ENCODE results near the gene CAPN15. TPM values are rescaled to one million over a fixed set of nuclear protein-coding genes. Genes with fewer than 3 reads are reported as not detected.

The CAPN15 gene
- total and polyA plus RNA-seq, 2 experiments from 2014 or later, result 5.4 to 68.0 TPM

- no peaks in the 10 kb centered on the region for H3K27me3 ChIP-seq (replicated peaks; ENCODE audit: insufficient read depth)
- H3K9me3 ChIP-seq (ENCODE audit: low read depth), result no peaks in the 10 kb centered on the region
- H3K4me3 ChIP-seq, result peak overlapping the region; percentile 76
- H3K79me2 ChIP-seq (ENCODE audit: insufficient read depth), result peaks cover 44% of the 10 kb centered on the region
- H4K20me1 ChIP-seq (ENCODE audit: insufficient read depth), result no peaks in the 10 kb centered on the region
- WGBS, 2 experiments (ENCODE audit: low coverage in 1 of 2, low lambda C conversion rate in 2 of 2, missing lambda C conversion rate in 2 of 2), result 4 to 5% methylated on average over 26 of the region's 26 CpGs
- no peaks in the 10 kb centered on the region for H3K9me2 ChIP-seq (ENCODE audit: insufficient read depth)
- H3K27ac ChIP-seq, result peak overlapping the region; percentile 94
- DNase-seq, result peak; percentile 75
- H3F3A ChIP-seq (ENCODE audit: insufficient read depth), result peaks cover 31% of the 10 kb centered on the region
- peak overlapping the region; percentile 81 for H3K9ac ChIP-seq
- peak overlapping the region; percentile 82 for H3K4me2 ChIP-seq (ENCODE audit: unreplicated experiment)
- TF ChIP-seq EZH2 (IDR thresholded peaks at IDR 0.05; ENCODE audit: insufficient read depth, poor library complexity, severe bottlenecking) (no peak), EZH2phosphoT487 (IDR thresholded peaks at IDR 0.05; ENCODE audit: insufficient read depth, low read depth) (no peak)
- H2AFZ ChIP-seq, result no peak overlapping the region
- H3K36me3 ChIP-seq (ENCODE audit: low read depth), result no peaks in the 10 kb centered on the region
- H3K4me1 ChIP-seq (ENCODE audit: insufficient read depth), result peaks cover 34% of the 10 kb centered on the region
- in situ Hi-C loops (cut with MboI), result no loop called here
Observed at GRCh38 chr16:526181-527014, 1.1 kb upstream of the CAPN15 start.

GRCh38 chr16:528111-529011 is 849 bp downstream of the CAPN15 start:
- H3K4me2 ChIP-seq (ENCODE audit: unreplicated experiment), result peak overlapping the region; percentile 92
- no peak for TF ChIP-seq EZH2 (IDR thresholded peaks at IDR 0.05; ENCODE audit: insufficient read depth, poor library complexity, severe bottlenecking)
- TF ChIP-seq EZH2phosphoT487 (IDR thresholded peaks at IDR 0.05; ENCODE audit: insufficient read depth, low read depth), result no peak
- H3K79me2 ChIP-seq (ENCODE audit: insufficient read depth), result peaks cover 64% of the 10 kb centered on the region
- H3K36me3 ChIP-seq (ENCODE audit: low read depth), result no peaks in the 10 kb centered on the region
- in situ Hi-C loops (cut with MboI), result no loop called here
- H3K27me3 ChIP-seq (replicated peaks; ENCODE audit: insufficient read depth), result no peaks in the 10 kb centered on the region
- H4K20me1 ChIP-seq (ENCODE audit: insufficient read depth), result no peaks in the 10 kb centered on the region
- no peaks in the 10 kb centered on the region for H3K9me2 ChIP-seq (ENCODE audit: insufficient read depth)
- H3K4me3 ChIP-seq, result peak overlapping the region; percentile 86
- peaks cover 34% of the 10 kb centered on the region for H3K4me1 ChIP-seq (ENCODE audit: insufficient read depth)
- peak; percentile 91 for DNase-seq
- WGBS, 2 experiments (ENCODE audit: low coverage in 1 of 2, low lambda C conversion rate in 2 of 2, missing lambda C conversion rate in 2 of 2), result 1 to 2% methylated on average over 33 to 36 of the region's 55 CpGs
- H2AFZ ChIP-seq, result no peak overlapping the region
- H3K9ac ChIP-seq, result peak overlapping the region; percentile 83
- H3K27ac ChIP-seq, result peak overlapping the region; percentile 85
- no peaks in the 10 kb centered on the region for H3K9me3 ChIP-seq (ENCODE audit: low read depth)
- H3F3A ChIP-seq (ENCODE audit: insufficient read depth), result peaks cover 31% of the 10 kb centered on the region

- Histone ChIP-seq H3F3A (ENCODE audit: insufficient read depth) (peaks cover 31% of the 10 kb centered on the region), H3K4me1 (ENCODE audit: insufficient read depth) (peaks cover 31% of the 10 kb centered on the region), H3K27me3 (replicated peaks; ENCODE audit: insufficient read depth) (no peaks in the 10 kb centered on the region), H4K20me1 (ENCODE audit: insufficient read depth) (no peaks in the 10 kb centered on the region), H3K4me3 (peak overlapping the region; percentile 86), H3K27ac (peak overlapping the region; percentile 85), H3K9me2 (ENCODE audit: insufficient read depth) (no peaks in the 10 kb centered on the region), H3K9me3 (ENCODE audit: low read depth) (no peaks in the 10 kb centered on the region), H3K36me3 (ENCODE audit: low read depth) (no peaks in the 10 kb centered on the region), H2AFZ (no peak overlapping the region), H3K79me2 (ENCODE audit: insufficient read depth) (peaks cover 71% of the 10 kb centered on the region), H3K9ac (peak overlapping the region; percentile 83), H3K4me2 (ENCODE audit: unreplicated experiment) (peak overlapping the region; percentile 92)
- WGBS, 2 experiments (ENCODE audit: low coverage in 1 of 2, low lambda C conversion rate in 2 of 2, missing lambda C conversion rate in 2 of 2), result 31 to 37% methylated on average over 10 to 12 of the region's 12 CpGs
- TF ChIP-seq EZH2 (IDR thresholded peaks at IDR 0.05; ENCODE audit: insufficient read depth, poor library complexity, severe bottlenecking), result no peak
- TF ChIP-seq EZH2phosphoT487 (IDR thresholded peaks at IDR 0.05; ENCODE audit: insufficient read depth, low read depth), result no peak
- no peak for DNase-seq
- in situ Hi-C loops (cut with MboI), result no loop called here
Observed at GRCh38 chr16:529012-529575, 1.6 kb downstream of the CAPN15 start.
